PFSK-1 (cell line): Measurements from ENCODE around the gene ARHGAP6.

Experiments used
- FOXP2 ChIP-seq: optimal IDR thresholded peaks from 2 replicates; pipeline ENCODE3; 2011; ENCODE audit warnings: borderline replicate concordance, control low read depth, inconsistent platforms; ENCODE audit not compliant: insufficient read depth; ENCODE audit errors: extremely low read length, extremely low read depth
- POLR2AphosphoS5 ChIP-seq: IDR thresholded peaks from 2 replicates; pipeline ENCODE4 v1.6.1; 2012; ENCODE audit warnings: low read depth, mild to moderate bottlenecking, control low read depth, low read length, moderate library complexity
- SIN3A ChIP-seq: IDR thresholded peaks from 2 replicates; pipeline ENCODE4 v1.6.1; 2012; ENCODE audit warnings: mild to moderate bottlenecking, low read length, moderate library complexity, borderline replicate concordance; ENCODE audit not compliant: insufficient read depth
- TAF1 ChIP-seq: IDR thresholded peaks from 2 replicates; pipeline ENCODE4 v1.6.1; 2012; ENCODE audit warnings: low read length, control low read depth, borderline replicate concordance; ENCODE audit not compliant: insufficient read depth
- TF ChIP-seq, protein P1 (sequence below), 2 experiments: IDR thresholded peaks; 2 replicates each; pipeline versions ENCODE4 v1.6.1 to v1.8.0; 2011 to 2012; ENCODE audit warnings: low read depth in 2 of 2, low read length in 2 of 2, control low read depth in 1 of 2, inconsistent platforms in 1 of 2, mild to moderate bottlenecking in 1 of 2, moderate library complexity in 1 of 2; ENCODE audit not compliant: insufficient read depth in 1 of 2

ARHGAP6 gene

DNA sequence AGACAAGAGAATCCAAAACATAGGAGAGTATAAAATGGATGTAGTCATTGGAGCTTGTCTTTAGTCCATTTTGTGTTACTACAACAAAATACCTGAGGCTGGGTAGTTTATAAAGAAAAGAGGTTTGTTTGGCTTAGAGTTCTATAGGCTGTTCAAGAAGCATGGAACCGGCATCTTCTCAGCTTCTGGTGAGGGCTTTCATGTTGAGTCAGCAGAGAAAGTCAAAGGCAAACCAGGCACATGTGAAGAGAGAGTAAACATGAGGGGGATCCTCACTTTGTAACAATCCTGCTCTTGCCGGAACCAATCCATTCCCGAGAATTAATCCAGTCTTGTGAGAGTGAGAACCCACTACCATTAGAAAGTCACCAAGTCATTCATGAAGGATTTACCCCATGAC, 562.7 kb downstream of the ARHGAP6 start:
- TF ChIP-seq SIN3A (no peak), POLR2AphosphoS5 (no peak), FOXP2 (no peak), TAF1 (no peak)
- TF ChIP-seq, protein P1, sequence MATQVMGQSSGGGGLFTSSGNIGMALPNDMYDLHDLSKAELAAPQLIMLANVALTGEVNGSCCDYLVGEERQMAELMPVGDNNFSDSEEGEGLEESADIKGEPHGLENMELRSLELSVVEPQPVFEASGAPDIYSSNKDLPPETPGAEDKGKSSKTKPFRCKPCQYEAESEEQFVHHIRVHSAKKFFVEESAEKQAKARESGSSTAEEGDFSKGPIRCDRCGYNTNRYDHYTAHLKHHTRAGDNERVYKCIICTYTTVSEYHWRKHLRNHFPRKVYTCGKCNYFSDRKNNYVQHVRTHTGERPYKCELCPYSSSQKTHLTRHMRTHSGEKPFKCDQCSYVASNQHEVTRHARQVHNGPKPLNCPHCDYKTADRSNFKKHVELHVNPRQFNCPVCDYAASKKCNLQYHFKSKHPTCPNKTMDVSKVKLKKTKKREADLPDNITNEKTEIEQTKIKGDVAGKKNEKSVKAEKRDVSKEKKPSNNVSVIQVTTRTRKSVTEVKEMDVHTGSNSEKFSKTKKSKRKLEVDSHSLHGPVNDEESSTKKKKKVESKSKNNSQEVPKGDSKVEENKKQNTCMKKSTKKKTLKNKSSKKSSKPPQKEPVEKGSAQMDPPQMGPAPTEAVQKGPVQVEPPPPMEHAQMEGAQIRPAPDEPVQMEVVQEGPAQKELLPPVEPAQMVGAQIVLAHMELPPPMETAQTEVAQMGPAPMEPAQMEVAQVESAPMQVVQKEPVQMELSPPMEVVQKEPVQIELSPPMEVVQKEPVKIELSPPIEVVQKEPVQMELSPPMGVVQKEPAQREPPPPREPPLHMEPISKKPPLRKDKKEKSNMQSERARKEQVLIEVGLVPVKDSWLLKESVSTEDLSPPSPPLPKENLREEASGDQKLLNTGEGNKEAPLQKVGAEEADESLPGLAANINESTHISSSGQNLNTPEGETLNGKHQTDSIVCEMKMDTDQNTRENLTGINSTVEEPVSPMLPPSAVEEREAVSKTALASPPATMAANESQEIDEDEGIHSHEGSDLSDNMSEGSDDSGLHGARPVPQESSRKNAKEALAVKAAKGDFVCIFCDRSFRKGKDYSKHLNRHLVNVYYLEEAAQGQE (IDR thresholded peaks at IDR 0.05; ENCODE audit: insufficient read depth in 1 of 2, low read depth in 2 of 2, low read length in 2 of 2) = no peak

GRCh38 chrX:11100281-11101035, 565.3 kb downstream of the ARHGAP6 start:
- TF ChIP-seq, protein P1 (IDR thresholded peaks at IDR 0.05; ENCODE audit: insufficient read depth in 1 of 2, low read depth in 2 of 2, low read length in 2 of 2) = no peak
- TF ChIP-seq TAF1 = no peak
- no peak for TF ChIP-seq SIN3A
- no peak for TF ChIP-seq FOXP2
- TF ChIP-seq POLR2AphosphoS5 = no peak

DNA sequence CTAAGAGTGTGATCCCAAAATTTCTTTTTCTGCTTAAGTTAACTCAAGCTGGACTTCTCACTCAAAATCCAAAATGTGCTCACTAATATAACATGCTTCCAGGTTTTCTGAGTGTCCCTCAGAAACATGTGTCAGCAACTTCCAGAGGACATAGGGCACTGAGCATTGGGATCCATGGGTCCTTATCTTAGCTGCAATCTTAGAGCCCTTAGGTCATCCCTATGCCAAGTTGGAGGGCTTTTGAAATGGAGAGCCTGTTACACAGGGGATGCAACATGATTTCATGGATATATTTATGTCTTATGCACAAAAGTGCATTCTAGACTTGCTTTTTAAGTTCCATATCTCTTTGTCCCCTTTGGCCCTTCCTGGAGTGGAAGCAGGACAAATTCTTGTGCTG, 566.3 kb downstream of the ARHGAP6 start:
- TF ChIP-seq, protein P1 (IDR thresholded peaks at IDR 0.05; ENCODE audit: insufficient read depth in 1 of 2, low read depth in 2 of 2, low read length in 2 of 2) = no peak
- TF ChIP-seq POLR2AphosphoS5 = no peak
- TF ChIP-seq FOXP2 = no peak
- no peak for TF ChIP-seq TAF1

DNA sequence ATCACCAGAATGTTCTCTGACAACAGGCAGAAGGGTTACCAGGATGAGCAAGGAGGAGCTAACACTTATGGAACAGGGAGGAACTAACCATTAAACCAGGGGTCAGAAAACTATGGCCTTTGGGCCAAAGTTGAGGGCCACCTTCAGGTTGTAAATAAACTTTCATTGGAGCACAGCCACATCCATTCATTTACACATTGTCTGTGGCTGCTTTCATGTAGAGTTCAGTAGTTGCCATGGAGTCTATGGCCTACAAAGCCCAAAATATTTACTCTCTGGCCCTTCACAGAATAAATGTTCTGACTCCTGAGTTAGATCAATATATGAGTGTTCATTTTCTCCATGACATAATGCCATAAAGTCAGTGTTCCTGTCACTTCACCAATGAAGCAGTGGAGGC, 567.8 kb downstream of the ARHGAP6 start:
- TF ChIP-seq, protein P1 (IDR thresholded peaks at IDR 0.05; ENCODE audit: insufficient read depth in 1 of 2, low read depth in 2 of 2, low read length in 2 of 2) = no peak
- TF ChIP-seq POLR2AphosphoS5 = no peak
- TF ChIP-seq SIN3A = no peak
- TF ChIP-seq TAF1 = no peak
- TF ChIP-seq FOXP2 = no peak
